Thoracic aorta (tissue), 2 donors: Measurements from ENCODE around the gene NTMT2. TPM values are rescaled to one million over a fixed set of nuclear protein-coding genes. Genes with fewer than 3 reads are reported as not detected.

Source experiments
- ATAC-seq: fragments of 150-250 bp; one replicate; pipeline ENCODE4 v1.8.0; 2017; ENCODE audit warnings: low read depth; ENCODE audit not compliant: insufficient number of reproducible peaks, low FRiP score
- DNase-seq: peaks from one replicate; pipeline ENCODE4 v3.0.0-alpha.2; 2020; ENCODE audit warnings: low spot score
- H3K27ac ChIP-seq, 2 donors: fragments of 200-600 bp; sonication (generic); 1 replicate in 1 of 2; 2 replicates in 1 of 2; pipeline ENCODE4 v1.5.1; 2016; ENCODE audit warnings: mild to moderate bottlenecking in 2 of 2, moderate library complexity in 2 of 2
- H3K27me3 ChIP-seq: fragments of 200-600 bp; sonication (generic); replicated peaks from 2 replicates; pipeline ENCODE4 v1.6.0; 2016; ENCODE audit warnings: mild to moderate bottlenecking; ENCODE audit not compliant: insufficient read depth
- H3K36me3 ChIP-seq: fragments of 200-600 bp; sonication (generic); one replicate; pipeline ENCODE4 v1.5.1; 2016
- H3K4me1 ChIP-seq, 2 donors: fragments of 200-600 bp; sonication (generic); 1 replicate in 1 of 2; 2 replicates in 1 of 2; pipeline versions ENCODE4 v1.5.1 to v1.6.0; 2016; ENCODE audit warnings: low read depth in 2 of 2, mild to moderate bottlenecking in 1 of 2; ENCODE audit not compliant: control insufficient read depth in 1 of 2
- H3K4me3 ChIP-seq: fragments of 200-600 bp; sonication (generic); 2 replicates; pipeline ENCODE4 v1.5.1; 2016; ENCODE audit warnings: mild to moderate bottlenecking
- H3K9me3 ChIP-seq: fragments of 200-600 bp; sonication (generic); 2 replicates; pipeline ENCODE4 v1.5.1; 2016
- CTCF ChIP-seq: fragments of 200-600 bp; sonication (generic); IDR thresholded peaks from one replicate; pipeline ENCODE4 v1.5.1; 2019; ENCODE audit warnings: antibody characterized with exemption
- total RNA-seq, 2 donors: library from RNA; depleted of rRNA; stranded (reverse); fragments of >200 nt; gene quantifications; one replicate each; pipeline versions ENCODE4 v1.1.0 to v1.2.3, GENCODE V29; 2016

The NTMT2 gene
- total RNA-seq, 2 donors from 2014 or later: not detected

- ATAC-seq: peak; percentile 44
- H3K27ac ChIP-seq: peak overlapping the region; percentile 79 to 80
Observed at GRCh38 chr1:170213596-170213995, 67.8 kb downstream of the NTMT2 start.

GRCh38 chr1:170214117-170215032 is 68.6 kb downstream of the NTMT2 start:
- TF ChIP-seq CTCF: no peak
- Histone ChIP-seq H3K36me3 (no peaks in the 10 kb centered on the region), H3K4me1 (peaks cover 21 to 41% of the 10 kb centered on the region in 2 donors), H3K27ac (peak overlapping the region; percentile 79 to 80), H3K27me3 (no peaks in the 10 kb centered on the region), H3K4me3 (peak overlapping the region; percentile 22), H3K9me3 (no peaks in the 10 kb centered on the region)
- DNase-seq (no peak), ATAC-seq (no peak)

More at GRCh38 chr1:170213596-170213995, 67.8 kb downstream of the NTMT2 start:
- Histone ChIP-seq H3K36me3 (no peaks in the 10 kb centered on the region), H3K27me3 (no peaks in the 10 kb centered on the region), H3K4me3 (peak overlapping the region; percentile 22), H3K4me1 (peaks cover 21 to 41% of the 10 kb centered on the region in 2 donors), H3K9me3 (no peaks in the 10 kb centered on the region)
- TF ChIP-seq CTCF: no peak
- DNase-seq: peak; percentile 40

GRCh38 chr1:170215072-170215885 is 69.5 kb downstream of the NTMT2 start:
- Histone ChIP-seq H3K36me3 (no peaks in the 10 kb centered on the region), H3K27ac (peak overlapping the region; percentile 79 to 80), H3K9me3 (no peaks in the 10 kb centered on the region), H3K4me1 (peaks cover 21 to 43% of the 10 kb centered on the region in 2 donors), H3K27me3 (no peaks in the 10 kb centered on the region), H3K4me3 (no peak overlapping the region)
- DNase-seq: peak; percentile 4
- TF ChIP-seq CTCF: no peak
- no peak for ATAC-seq

GRCh38 chr1:170217517-170218256 is 71.9 kb downstream of the NTMT2 start:
- TF ChIP-seq CTCF: no peak

More at GRCh38 chr1:170217517-170218256, 71.9 kb downstream of the NTMT2 start:
- Histone ChIP-seq H3K36me3 (no peaks in the 10 kb centered on the region), H3K4me3 (no peak overlapping the region), H3K27me3 (no peaks in the 10 kb centered on the region), H3K9me3 (no peaks in the 10 kb centered on the region), H3K27ac (no peak overlapping the region), H3K4me1 (peaks cover 26 to 56% of the 10 kb centered on the region in 2 donors)
- DNase-seq: no peak
- ATAC-seq: no peak
